Stomach (tissue), 4 donors: ENCODE results near the gene NCBP2L.
A peak's percentile ranks its signal among the peaks of the same experiment; 100 is the strongest.

Experiments used
- EP300 ChIP-seq: sonication (generic); formaldehyde crosslinking; IDR thresholded peaks from one replicate; pipeline ENCODE4 v1.6.1; 2017; ENCODE audit warnings: antibody characterized with exemption
- POLR2A ChIP-seq, 4 donors: fragments of 450-650 bp; IDR thresholded peaks; one replicate each; pipeline ENCODE4 v1.6.1; 2016; ENCODE audit warnings: antibody characterized with exemption in 4 of 4, control low read depth in 2 of 4, mild to moderate bottlenecking in 1 of 4, moderate library complexity in 1 of 4
- POLR2AphosphoS5 ChIP-seq, 3 donors: sonication (generic); formaldehyde crosslinking; IDR thresholded peaks; one replicate each; pipeline ENCODE4 v1.6.1; 2016; ENCODE audit warnings: antibody characterized with exemption in 3 of 3
- TF ChIP-seq, protein P1 (sequence below), 7 experiments: fragments of 450-650 bp in 4 of 7; fragments of 200-600 bp in 3 of 7; sonication (generic) in 3 of 7; IDR thresholded peaks; one replicate each; pipeline ENCODE4 v1.5.1; 2016 to 2019; ENCODE audit warnings: antibody characterized with exemption in 7 of 7, control low read depth in 2 of 7, mild to moderate bottlenecking in 1 of 7

DNA sequence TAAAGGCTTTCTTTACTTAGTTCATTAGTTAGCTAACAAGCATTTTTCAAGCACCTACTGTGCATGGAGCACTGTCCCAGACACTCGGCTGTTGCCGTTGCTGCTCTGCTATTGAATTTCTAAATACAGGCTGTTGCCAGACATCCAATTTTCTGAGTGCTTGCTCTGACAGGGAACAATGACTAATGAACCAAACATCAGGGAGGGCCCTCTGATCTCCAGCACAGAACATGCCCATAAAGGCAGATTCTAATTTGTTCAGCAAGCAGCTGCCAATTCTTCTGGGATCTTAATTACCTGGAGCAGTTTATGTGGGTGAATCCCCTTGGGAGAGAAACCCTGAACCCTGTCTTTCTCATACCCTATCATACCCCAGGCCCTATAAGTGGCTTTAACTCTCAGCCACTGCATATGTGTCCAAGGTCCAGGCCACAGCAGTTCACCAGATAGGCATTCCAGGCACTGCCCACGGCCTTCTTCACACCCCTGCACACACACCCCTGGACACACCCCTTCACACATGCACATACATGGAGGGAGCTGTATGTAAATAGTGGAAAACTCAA lies 29.9 kb upstream of the NCBP2L start:
- TF ChIP-seq, protein P1, sequence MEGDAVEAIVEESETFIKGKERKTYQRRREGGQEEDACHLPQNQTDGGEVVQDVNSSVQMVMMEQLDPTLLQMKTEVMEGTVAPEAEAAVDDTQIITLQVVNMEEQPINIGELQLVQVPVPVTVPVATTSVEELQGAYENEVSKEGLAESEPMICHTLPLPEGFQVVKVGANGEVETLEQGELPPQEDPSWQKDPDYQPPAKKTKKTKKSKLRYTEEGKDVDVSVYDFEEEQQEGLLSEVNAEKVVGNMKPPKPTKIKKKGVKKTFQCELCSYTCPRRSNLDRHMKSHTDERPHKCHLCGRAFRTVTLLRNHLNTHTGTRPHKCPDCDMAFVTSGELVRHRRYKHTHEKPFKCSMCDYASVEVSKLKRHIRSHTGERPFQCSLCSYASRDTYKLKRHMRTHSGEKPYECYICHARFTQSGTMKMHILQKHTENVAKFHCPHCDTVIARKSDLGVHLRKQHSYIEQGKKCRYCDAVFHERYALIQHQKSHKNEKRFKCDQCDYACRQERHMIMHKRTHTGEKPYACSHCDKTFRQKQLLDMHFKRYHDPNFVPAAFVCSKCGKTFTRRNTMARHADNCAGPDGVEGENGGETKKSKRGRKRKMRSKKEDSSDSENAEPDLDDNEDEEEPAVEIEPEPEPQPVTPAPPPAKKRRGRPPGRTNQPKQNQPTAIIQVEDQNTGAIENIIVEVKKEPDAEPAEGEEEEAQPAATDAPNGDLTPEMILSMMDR (IDR thresholded peaks at IDR 0.05): no peak
- TF ChIP-seq POLR2AphosphoS5 (IDR thresholded peaks at IDR 0.05) (peak in 1 of 3 donors; percentile 42), EP300 (no peak), POLR2A (IDR thresholded peaks at IDR 0.05) (no peak)
